Stomach (tissue), 9 donors: ENCODE results near the gene IKZF1. TPM values are rescaled to one million over a fixed set of nuclear protein-coding genes. Genes with fewer than 3 reads are reported as not detected.
A peak's percentile ranks its signal among the peaks of the same experiment; 100 is the strongest.
"Not testable (repeated sequence)": the region's sequence is repeated elsewhere in the genome, so short reads cannot be mapped to it uniquely, and the experiment has no call there.

Experiments
- DNase-seq, 2 donors: peaks; one replicate each; pipeline versions ENCODE4 v3.0.0 to v3.0.0-alpha.2; 2013 to 2019
- H3K27ac ChIP-seq, 5 donors: fragments of 200-600 bp in 4 of 5; sonication (generic) in 4 of 5; one replicate each; pipeline ENCODE4 v1.5.1; 2013 to 2019; ENCODE audit warnings: mild to moderate bottlenecking in 1 of 5, moderate library complexity in 1 of 5
- H3K27me3 ChIP-seq, 3 donors: fragments of 200-600 bp; sonication (generic); one replicate each; pipeline ENCODE4 v1.5.1; 2017 to 2019; ENCODE audit warnings: mixed run types in 1 of 3
- H3K36me3 ChIP-seq, 4 donors: fragments of 200-600 bp; sonication (generic); 1 replicate in 3 of 4; 2 replicates in 1 of 4; pipeline ENCODE4 v1.5.1; 2016 to 2019
- H3K4me1 ChIP-seq, 4 donors: fragments of 200-600 bp; sonication (generic); one replicate each; pipeline ENCODE4 v1.5.1; 2016 to 2019
- H3K4me3 ChIP-seq, 4 donors: fragments of 200-600 bp; sonication (generic) in 3 of 4; one replicate each; pipeline ENCODE4 v1.5.1; 2016 to 2019; ENCODE audit warnings: mild to moderate bottlenecking in 1 of 4
- H3K9me3 ChIP-seq, 4 donors: fragments of 200-600 bp; sonication (generic); one replicate each; pipeline ENCODE4 v1.5.1; 2016 to 2019
- EP300 ChIP-seq: sonication (generic); formaldehyde crosslinking; IDR thresholded peaks from one replicate; pipeline ENCODE4 v1.6.1; 2017; ENCODE audit warnings: antibody characterized with exemption
- POLR2A ChIP-seq, 4 donors: fragments of 450-650 bp; IDR thresholded peaks; one replicate each; pipeline ENCODE4 v1.6.1; 2016; ENCODE audit warnings: antibody characterized with exemption in 4 of 4, control low read depth in 2 of 4, mild to moderate bottlenecking in 1 of 4, moderate library complexity in 1 of 4
- POLR2AphosphoS5 ChIP-seq, 3 donors: sonication (generic); formaldehyde crosslinking; IDR thresholded peaks; one replicate each; pipeline ENCODE4 v1.6.1; 2016; ENCODE audit warnings: antibody characterized with exemption in 3 of 3
- WGBS, 5 donors: extraction: QIAGEN DNeasy Blood & Tissue Kit in 3 of 5; methylation state at CpG; one replicate each; pipeline versions ENCODE4 v1.1.5 to v1.1.7; 2013 to 2018; 5-methylcytosine and 5-hydroxymethylcytosine counted together
- intact Hi-C: fragments of 100-400 bp; cut with DNase I; formaldehyde crosslinking; loops from one replicate; pipeline ENCODE4 v1.15.1; 2023; ENCODE audit warnings: low total_unique reads
- polyA plus RNA-seq, 3 donors: library from polyadenylated mRNA; stranded (reverse); fragments of 200-250 nt; gene quantifications; one replicate each; pipeline ENCODE4 v1.2.3, GENCODE V29; 2013
- total RNA-seq, 5 donors: library from RNA; depleted of rRNA; stranded (reverse); fragments of >200 nt; gene quantifications; one replicate each; pipeline versions ENCODE4 v1.1.0 to v1.2.3, GENCODE V29; 2014 to 2016
- TF ChIP-seq, protein P1 (sequence below), 7 experiments: fragments of 450-650 bp in 4 of 7; fragments of 200-600 bp in 3 of 7; sonication (generic) in 3 of 7; IDR thresholded peaks; one replicate each; pipeline ENCODE4 v1.5.1; 2016 to 2019; ENCODE audit warnings: antibody characterized with exemption in 7 of 7, control low read depth in 2 of 7, mild to moderate bottlenecking in 1 of 7
- donor health status: healthy with polysubstance abuse.
- donor health status: Bipolar disorder and iron deficiency.
- donor health status: healthy.

Gene IKZF1
- total and polyA plus RNA-seq, 8 donors = 1.5 to 139 (median 9.7) TPM

- intact Hi-C loops = no loop called here
- 93 to 100% (median 96%) methylated on average over 1 of the region's 1 CpG for WGBS, 5 donors
- Histone ChIP-seq H3K36me3 (no peaks in the 10 kb centered on the region), H3K27ac (peak overlapping the region in 4 of 5 donors; percentile 26 to 81 (median 66)), H3K4me1 (peaks cover 0 to 42% (median 2%) of the 10 kb centered on the region in 4 donors), H3K27me3 (peaks cover 0 to 9% (median 0%) of the 10 kb centered on the region in 3 donors), H3K4me3 (no peak overlapping the region), H3K9me3 (no peaks in the 10 kb centered on the region)
- no peak for DNase-seq
- no peak for TF ChIP-seq POLR2AphosphoS5 (IDR thresholded peaks at IDR 0.05)
- TF ChIP-seq POLR2A (IDR thresholded peaks at IDR 0.05) = no peak
- no peak for TF ChIP-seq EP300
- TF ChIP-seq, protein P1, sequence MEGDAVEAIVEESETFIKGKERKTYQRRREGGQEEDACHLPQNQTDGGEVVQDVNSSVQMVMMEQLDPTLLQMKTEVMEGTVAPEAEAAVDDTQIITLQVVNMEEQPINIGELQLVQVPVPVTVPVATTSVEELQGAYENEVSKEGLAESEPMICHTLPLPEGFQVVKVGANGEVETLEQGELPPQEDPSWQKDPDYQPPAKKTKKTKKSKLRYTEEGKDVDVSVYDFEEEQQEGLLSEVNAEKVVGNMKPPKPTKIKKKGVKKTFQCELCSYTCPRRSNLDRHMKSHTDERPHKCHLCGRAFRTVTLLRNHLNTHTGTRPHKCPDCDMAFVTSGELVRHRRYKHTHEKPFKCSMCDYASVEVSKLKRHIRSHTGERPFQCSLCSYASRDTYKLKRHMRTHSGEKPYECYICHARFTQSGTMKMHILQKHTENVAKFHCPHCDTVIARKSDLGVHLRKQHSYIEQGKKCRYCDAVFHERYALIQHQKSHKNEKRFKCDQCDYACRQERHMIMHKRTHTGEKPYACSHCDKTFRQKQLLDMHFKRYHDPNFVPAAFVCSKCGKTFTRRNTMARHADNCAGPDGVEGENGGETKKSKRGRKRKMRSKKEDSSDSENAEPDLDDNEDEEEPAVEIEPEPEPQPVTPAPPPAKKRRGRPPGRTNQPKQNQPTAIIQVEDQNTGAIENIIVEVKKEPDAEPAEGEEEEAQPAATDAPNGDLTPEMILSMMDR (IDR thresholded peaks at IDR 0.05) = no peak
Measured at GRCh38 chr7:50335230-50335794, 30.8 kb downstream of the IKZF1 start.

DNA sequence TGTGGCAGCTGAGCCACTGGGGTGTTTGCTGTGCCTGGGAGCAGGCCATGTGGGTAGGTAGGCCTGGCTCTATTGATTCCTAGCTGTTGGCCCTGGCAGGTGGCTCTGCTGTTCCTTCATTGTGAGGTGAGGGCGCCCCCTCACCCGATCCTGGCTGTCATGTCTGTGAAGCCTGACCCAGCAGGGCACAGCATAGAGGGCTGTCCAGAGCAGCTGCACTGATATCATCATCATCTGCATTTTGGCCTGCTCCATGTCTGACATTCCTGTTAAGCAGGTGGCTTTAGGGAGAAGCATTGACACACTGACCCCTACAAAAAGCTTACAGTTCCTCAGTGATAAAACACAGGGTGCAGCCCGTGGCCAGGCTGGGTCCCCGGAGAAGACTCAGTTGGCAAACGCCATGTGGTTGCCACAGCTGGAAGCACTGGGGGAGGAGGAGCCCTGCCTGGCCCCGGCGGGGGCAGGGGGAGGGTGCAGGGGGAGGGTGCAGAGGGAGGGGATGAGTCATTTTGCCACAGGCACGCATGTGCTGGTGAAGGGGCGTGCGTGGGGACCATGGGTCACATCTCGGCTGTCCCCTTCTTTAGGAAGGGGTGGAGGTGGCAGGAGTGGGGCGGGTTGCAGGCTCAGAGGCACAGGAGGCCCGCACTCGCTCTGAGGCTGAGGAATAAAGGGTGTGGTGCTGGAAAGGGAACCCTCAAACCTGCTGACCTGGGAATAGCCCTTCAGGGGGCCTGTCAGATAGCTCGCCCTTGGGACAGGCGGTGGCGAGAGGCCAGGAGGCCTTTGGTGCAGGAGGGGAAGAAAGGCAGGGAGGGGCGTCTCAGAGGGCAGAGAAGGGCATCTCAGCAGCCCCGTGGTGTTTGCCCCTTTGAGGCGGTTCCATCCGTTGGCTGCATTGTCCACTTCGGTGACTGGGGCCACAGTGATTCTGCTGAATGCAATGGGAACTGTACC, 31.6 kb downstream of the IKZF1 start:
- 65 to 80% (median 68%) methylated on average over 18 to 22 of the region's 22 CpGs for WGBS, 5 donors

GRCh38 chr7:50336894-50337703, 32.6 kb downstream of the IKZF1 start:
- 82 to 92% (median 83%) methylated on average over 15 of the region's 15 CpGs for WGBS, 5 donors
- intact Hi-C loops = no loop called here

More for the DNA sequence above, 31.6 kb downstream of the IKZF1 start:
- intact Hi-C loops = no loop called here
- Histone ChIP-seq H3K9me3 (no peaks in the 10 kb centered on the region), H3K4me3 (no peak overlapping the region), H3K36me3 (no peaks in the 10 kb centered on the region), H3K27me3 (peaks cover 0 to 10% (median 0%) of the 10 kb centered on the region in 3 donors), H3K4me1 (peaks cover 0 to 35% (median 0%) of the 10 kb centered on the region in 4 donors), H3K27ac (peak overlapping the region in 4 of 5 donors; percentile 26 to 81 (median 66))
- peak in 1 of 2 donors; percentile 32 for DNase-seq
- TF ChIP-seq POLR2AphosphoS5 (IDR thresholded peaks at IDR 0.05) = no peak
- no peak for TF ChIP-seq POLR2A (IDR thresholded peaks at IDR 0.05)
- TF ChIP-seq, protein P1 (IDR thresholded peaks at IDR 0.05) = no peak
- TF ChIP-seq EP300 = no peak

GRCh38 chr7:50339472-50339871, 35.0 kb downstream of the IKZF1 start:
- peaks cover 0 to 26% (median 0%) of the 10 kb centered on the region in 4 donors for H3K4me1 ChIP-seq
- H3K36me3 ChIP-seq, intact Hi-C loops, H3K4me3 ChIP-seq, H3K9me3 ChIP-seq, DNase-seq: not testable (repeated sequence)
- WGBS, 5 donors = 87 to 93% (median 89%) methylated on average over 7 of the region's 7 CpGs
- peak overlapping the region in 3 of 5 donors; percentile 61 to 81 (median 72) for H3K27ac ChIP-seq
- peaks cover 0 to 21% (median 0%) of the 10 kb centered on the region in 3 donors for H3K27me3 ChIP-seq

More at GRCh38 chr7:50336894-50337703, 32.6 kb downstream of the IKZF1 start:
- H3K9me3 ChIP-seq = no peaks in the 10 kb centered on the region
- TF ChIP-seq POLR2A (IDR thresholded peaks at IDR 0.05) (no peak), POLR2AphosphoS5 (IDR thresholded peaks at IDR 0.05) (no peak)
- TF ChIP-seq, protein P1 (IDR thresholded peaks at IDR 0.05) = no peak
- no peak for DNase-seq
- no peaks in the 10 kb centered on the region for H3K36me3 ChIP-seq
- H3K27ac ChIP-seq = peak overlapping the region; percentile 26 to 81 (median 68)
- no peak overlapping the region for H3K4me3 ChIP-seq
- peaks cover 0 to 26% (median 0%) of the 10 kb centered on the region in 4 donors for H3K4me1 ChIP-seq
- peaks cover 0 to 13% (median 0%) of the 10 kb centered on the region in 3 donors for H3K27me3 ChIP-seq
